ENCODE results near the gene METTL23.

METTL23 gene, protein sequence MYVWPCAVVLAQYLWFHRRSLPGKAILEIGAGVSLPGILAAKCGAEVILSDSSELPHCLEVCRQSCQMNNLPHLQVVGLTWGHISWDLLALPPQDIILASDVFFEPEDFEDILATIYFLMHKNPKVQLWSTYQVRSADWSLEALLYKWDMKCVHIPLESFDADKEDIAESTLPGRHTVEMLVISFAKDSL

GRCh38 chr17:76726776-76727718 lies at the start of gene METTL23:
Gene METTL23 (plus strand): TSS chr17:76726839. CDS start chr17:76729711, 2,872 bp downstream.
- DNase-seq = peak; percentile 55 to 60

DNA sequence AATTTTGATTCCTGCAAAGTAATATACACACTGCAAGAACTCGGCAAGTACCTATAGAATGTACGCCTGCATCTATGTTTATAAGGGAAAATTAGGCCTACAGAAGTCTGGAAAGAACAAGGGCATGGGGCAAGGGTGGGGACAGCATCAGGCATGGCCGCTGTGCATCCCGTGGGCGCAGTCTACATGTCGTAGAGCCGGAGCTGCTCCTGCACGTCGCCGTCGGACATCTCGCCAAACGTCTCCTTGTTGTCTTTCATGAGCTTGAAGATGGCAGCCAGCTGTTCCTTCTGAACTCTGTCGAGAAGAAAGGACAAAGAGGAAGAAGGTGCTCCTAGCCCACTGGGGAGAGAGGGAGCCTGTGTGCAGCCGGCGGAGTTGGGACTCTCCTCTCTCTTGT lies 49.2 kb upstream of the METTL23 start:
- DNase-seq = no peak

DNA sequence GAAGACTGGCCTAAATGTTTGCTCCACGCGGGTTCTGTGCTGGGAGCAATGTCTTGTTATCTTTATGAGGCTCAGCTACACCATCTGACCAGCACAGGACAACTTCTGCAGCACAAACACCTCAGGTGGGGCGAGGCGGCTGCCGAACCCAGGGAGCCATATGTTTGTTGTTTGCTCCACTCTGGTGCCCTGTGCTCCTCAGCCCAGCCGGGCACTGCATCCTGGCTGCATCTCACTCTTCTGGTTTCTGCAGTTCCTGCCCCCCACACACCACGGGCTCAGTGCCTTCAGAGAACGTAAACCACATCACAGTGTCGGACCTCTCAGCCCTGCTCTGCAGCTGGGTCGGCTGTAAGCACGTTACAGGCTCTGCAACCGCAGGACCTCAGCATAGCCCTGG lies 48.3 kb upstream of the METTL23 start:
- no peak for DNase-seq

DNA sequence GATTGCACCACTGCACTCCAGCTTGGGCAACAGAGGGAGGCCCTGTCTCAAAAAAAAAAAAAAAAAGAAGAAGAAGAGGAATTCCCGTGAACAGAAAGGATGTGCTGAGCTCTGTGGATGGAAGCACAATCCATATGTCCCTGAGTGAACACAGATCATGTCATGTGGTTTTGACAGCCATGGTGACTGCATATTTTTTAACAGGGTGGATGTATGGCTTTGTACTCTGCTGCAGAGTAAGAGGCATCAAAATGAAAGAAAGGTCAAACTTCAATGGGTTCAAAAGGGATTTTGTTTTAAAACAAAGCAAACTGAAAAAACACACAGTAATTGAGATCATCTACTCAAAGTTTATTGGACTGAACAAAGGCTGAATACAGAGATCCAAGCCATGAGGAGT lies 47.4 kb upstream of the METTL23 start:
- no peak for DNase-seq

- DNase-seq = peak; percentile 81 to 87
Observed at GRCh38 chr17:76681222-76682137, 45.2 kb upstream of the METTL23 start.

- DNase-seq = no peak
Observed at GRCh38 chr17:76682296-76682695, 44.3 kb upstream of the METTL23 start.

DNA sequence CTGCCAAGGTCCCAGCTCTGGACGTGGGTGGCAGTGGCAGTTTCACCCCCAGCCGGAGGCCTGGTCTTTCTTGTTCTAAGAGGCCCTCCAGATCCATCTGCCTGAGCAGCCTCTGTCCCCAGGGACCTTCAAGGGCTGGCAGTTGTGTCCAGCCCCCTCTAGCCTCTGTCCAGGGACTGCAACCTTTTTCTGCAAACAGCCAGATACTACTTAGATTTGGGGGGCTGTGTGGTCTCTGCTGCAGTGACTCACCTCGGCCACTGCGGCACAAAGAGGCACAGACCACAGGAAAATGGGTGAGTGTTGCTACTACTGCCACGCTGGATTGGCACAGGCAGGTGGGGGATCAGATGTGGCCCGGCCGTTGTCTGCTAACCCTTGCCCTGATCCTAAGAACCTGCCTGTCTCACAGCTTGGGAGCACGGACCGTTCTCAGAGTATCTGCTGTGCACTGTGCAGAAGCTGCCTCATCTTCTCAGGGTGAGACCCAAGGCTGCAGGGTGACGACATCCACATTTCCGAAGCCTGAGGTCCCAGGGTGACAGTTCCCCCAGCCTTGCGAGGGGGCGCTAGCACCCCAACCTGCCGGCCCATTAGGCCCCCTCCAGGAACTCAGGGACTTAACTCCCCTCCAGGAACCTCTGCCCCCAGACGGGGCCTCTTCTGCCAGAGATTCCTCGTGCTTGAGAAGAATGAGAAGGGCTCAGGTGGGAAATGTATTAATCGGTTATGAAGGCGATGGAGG lies 43.5 kb upstream of the METTL23 start:
- peak; percentile 21 to 24 for DNase-seq

- DNase-seq = no peak
Observed at GRCh38 chr17:76683921-76684745, 42.5 kb upstream of the METTL23 start.

GRCh38 chr17:76684756-76685155 lies 41.9 kb upstream of the METTL23 start:
- DNase-seq = no peak

GRCh38 chr17:76685366-76685765 lies 41.3 kb upstream of the METTL23 start:
- no peak for DNase-seq

- DNase-seq = no peak
Observed at GRCh38 chr17:76685846-76686245, 40.8 kb upstream of the METTL23 start.

DNA sequence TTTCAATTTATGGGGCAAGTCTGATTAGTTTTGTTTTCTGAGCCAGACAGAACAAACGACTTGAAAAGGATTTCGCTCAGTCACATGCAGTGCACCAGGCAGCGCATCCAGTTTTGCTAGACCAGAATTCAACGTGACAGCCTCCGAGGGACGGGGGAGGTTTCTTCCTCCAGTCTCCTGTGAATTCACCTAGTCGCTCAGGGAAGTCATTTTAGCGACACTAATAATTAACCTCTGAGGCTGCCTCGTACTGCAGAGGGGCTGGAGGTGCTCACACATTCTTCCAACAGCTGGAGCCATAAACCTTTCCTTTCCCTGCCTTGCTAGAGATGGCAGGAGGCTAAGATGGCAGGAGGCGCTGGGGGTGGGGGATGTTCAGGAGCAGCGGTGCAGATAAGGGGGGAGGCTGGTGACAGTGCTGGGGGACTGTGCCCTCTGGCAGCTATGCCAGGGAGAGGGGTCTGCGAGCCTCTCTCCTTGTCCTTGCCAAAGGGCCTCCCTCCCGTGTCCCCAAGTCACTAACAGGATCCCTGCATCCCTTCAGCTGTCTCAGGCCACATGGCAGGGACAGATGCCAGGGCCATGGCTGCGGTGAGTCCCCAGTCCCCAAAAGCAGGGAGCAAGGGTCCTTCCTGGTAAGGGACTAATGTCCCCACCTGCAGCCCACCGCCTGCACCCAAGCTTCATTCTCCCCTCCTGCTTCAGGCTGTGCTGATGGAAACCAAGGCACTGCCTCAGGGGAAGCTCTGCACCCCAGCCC lies 39.9 kb upstream of the METTL23 start:
- no peak for DNase-seq

DNA sequence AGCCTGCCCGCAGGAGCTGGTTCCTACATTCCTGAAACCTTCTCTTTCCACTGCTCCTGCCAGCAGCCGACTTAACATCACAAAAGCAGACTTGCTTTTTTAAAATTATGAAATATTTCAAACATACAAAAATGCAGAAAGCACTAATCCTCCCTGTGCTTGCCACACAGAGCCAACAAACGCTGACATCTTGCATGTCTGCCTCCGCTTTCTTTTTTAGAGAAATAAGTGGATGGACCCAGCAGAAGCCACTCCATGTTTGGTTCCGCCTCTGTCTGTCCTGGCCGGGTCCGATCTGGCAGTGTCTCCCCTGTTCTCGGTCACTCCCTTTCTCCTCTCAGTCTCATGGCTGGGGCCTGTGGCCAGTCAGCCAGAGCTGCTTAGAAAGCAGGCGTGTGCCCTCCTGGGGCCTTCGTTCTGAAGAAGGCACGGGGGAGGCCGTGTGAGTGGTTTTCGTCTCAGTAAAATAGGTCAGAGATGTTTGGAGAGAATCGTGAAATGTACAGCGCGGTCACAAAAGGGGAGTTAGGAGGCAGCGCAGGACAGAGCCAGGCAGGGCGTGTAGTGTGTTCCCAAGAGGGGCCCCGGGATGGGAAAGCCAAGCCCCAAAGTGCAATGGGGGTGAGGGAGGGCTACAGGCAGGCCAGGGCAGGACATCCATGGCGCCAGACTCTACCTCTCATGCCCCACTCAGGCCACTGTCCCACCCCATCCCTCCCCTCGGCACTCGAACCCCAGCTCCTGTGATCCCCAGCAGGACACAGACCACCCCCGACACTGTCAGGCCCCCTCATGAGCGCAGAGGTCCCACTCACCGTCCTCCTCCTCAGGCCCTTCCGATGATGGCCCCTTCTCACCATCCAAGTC lies 39.1 kb upstream of the METTL23 start:
- no peak for DNase-seq

- no peak for DNase-seq
Observed at GRCh38 chr17:76688165-76688622, 38.4 kb upstream of the METTL23 start.

DNA sequence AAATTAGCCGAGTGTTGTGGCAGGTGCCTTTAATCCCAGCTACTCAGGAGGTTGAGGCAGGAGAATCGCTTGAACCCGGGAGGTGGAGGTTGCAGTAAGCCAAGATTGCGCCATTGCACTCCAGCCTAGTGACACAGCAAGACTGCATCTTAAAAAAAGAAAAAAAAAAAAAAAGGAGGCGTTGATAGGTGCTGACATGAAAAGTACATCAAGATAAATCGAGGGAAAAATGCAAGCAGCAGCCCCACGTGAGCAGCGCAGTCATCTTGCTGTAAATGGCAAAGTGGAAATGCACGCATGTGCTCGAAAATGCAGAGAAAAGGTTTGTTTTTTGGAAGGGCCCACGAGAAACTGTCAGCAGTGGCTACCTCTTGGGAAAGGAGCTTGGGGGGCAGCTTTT lies 36.8 kb upstream of the METTL23 start:
- no peak for DNase-seq

DNA sequence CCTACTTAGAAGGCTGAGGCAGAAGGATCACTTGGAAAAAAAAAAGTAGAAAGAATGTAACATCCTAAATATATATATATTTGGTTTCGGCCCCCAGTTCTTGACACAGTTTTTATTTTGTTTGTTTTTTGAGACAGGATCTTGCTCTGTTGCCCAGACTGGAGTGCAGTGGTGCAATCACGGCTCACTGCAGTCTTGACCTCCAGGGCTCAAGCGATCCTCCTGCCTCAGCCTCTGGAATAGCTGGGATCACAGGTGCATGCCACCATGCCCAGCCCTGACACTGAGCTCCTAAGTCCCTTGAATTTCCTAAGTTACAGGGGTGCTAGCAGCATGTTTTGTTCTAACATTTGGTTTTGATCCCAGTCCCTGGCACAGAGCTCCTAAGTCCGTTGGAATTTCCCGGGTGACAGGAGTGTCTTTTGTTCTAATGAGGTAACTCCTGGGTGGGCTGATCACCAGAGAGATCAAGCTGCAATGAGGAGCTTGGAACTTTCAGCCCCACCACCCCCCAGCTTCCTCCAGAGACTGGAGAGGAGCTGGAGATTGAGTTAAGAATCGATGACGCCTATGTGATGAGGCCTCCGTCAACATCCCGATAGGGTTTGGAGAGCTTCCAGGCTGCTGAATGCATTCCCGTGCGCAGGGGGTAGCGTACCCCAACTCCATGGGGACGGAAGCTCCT lies 35.9 kb upstream of the METTL23 start:
- DNase-seq = no peak

- DNase-seq = no peak
Observed at GRCh38 chr17:76691379-76692191, 35.1 kb upstream of the METTL23 start.
